Spleen (tissue), 11 donors: ENCODE measurements around the gene CHST8. TPM values are rescaled to one million over a fixed set of nuclear protein-coding genes. Genes with fewer than 3 reads are reported as not detected.

Experiments
- DNase-seq: peaks from one replicate; pipeline ENCODE4 v3.0.0-alpha.2; 2020
- H3K27ac ChIP-seq, 8 donors: fragments of 200-600 bp; sonication (generic) in 7 of 8; 1 replicate in 4 of 8; 2 replicates in 4 of 8; pipeline versions ENCODE4 v1.5.0 to v1.8.0; 2016 to 2021; ENCODE audit warnings: inconsistent platforms in 4 of 8, mild to moderate bottlenecking in 4 of 8, moderate library complexity in 1 of 8
- H3K27me3 ChIP-seq, 7 donors: fragments of 200-600 bp; sonication (generic) in 6 of 7; replicated peaks in 1 of 7; 1 replicate in 4 of 7; 2 replicates in 3 of 7; pipeline versions ENCODE4 v1.5.0 to v1.8.0; 2016 to 2021; ENCODE audit warnings: inconsistent platforms in 3 of 7, mild to moderate bottlenecking in 1 of 7
- H3K36me3 ChIP-seq, 6 donors: fragments of 200-600 bp; sonication (generic) in 5 of 6; 1 replicate in 4 of 6; 2 replicates in 2 of 6; pipeline versions ENCODE4 v1.5.0 to v1.8.0; 2016 to 2021; ENCODE audit warnings: inconsistent platforms in 2 of 6
- H3K4me1 ChIP-seq, 6 donors: fragments of 200-600 bp; sonication (generic) in 5 of 6; 1 replicate in 3 of 6; 2 replicates in 3 of 6; pipeline versions ENCODE4 v1.5.0 to v1.8.0; 2016 to 2021; ENCODE audit warnings: inconsistent platforms in 3 of 6
- H3K4me3 ChIP-seq, 8 donors: fragments of 200-600 bp; sonication (generic) in 7 of 8; 1 replicate in 4 of 8; 2 replicates in 4 of 8; pipeline versions ENCODE4 v1.5.0 to v1.8.0; 2016 to 2021; ENCODE audit warnings: inconsistent platforms in 4 of 8, mild to moderate bottlenecking in 4 of 8, moderate library complexity in 2 of 8
- H3K9me3 ChIP-seq, 8 donors: fragments of 200-600 bp; sonication (generic) in 7 of 8; 1 replicate in 4 of 8; 2 replicates in 4 of 8; pipeline versions ENCODE4 v1.5.0 to v1.8.0; 2016 to 2021; ENCODE audit warnings: inconsistent platforms in 4 of 8
- CTCF ChIP-seq, 11 experiments: fragments of 200-600 bp in 7 of 11; fragments of 450-650 bp in 4 of 11; sonication (generic) in 4 of 11; IDR thresholded peaks in 8 of 11; conservative IDR thresholded peaks in 3 of 11; 1 replicate in 7 of 11; 2 replicates in 4 of 11; pipeline versions ENCODE4 v1.4.0 to v1.8.0; 2016 to 2021; ENCODE audit warnings: antibody characterized with exemption in 11 of 11, inconsistent platforms in 4 of 11, mild to moderate bottlenecking in 1 of 11
- POLR2A ChIP-seq, 3 donors: fragments of 450-650 bp; IDR thresholded peaks; one replicate each; pipeline ENCODE4 v1.5.1; 2017; ENCODE audit warnings: antibody characterized with exemption in 3 of 3, mild to moderate bottlenecking in 1 of 3
- POLR2AphosphoS5 ChIP-seq, 3 donors: sonication (generic); formaldehyde crosslinking; IDR thresholded peaks; one replicate each; pipeline ENCODE4 v1.5.1; 2017; ENCODE audit warnings: antibody characterized with exemption in 3 of 3
- WGBS, 5 donors: extraction: QIAGEN DNeasy Blood & Tissue Kit in 3 of 5; methylation state at CpG; one replicate each; pipeline versions ENCODE4 v1.1.5 to v1.1.7; 2013 to 2018; 5-methylcytosine and 5-hydroxymethylcytosine counted together
- intact Hi-C: fragments of 100-400 bp; cut with DNase I; formaldehyde crosslinking; loops from one replicate; pipeline ENCODE4 v1.15.0; 2023; ENCODE audit warnings: low total_unique reads
- polyA plus RNA-seq, 3 donors: library from polyadenylated mRNA; stranded (reverse); fragments of 200-250 nt; gene quantifications; one replicate each; pipeline ENCODE4 v1.2.1, GENCODE V29; 2013
- total RNA-seq, 7 donors: library from RNA; depleted of rRNA in 3 of 7; stranded (reverse); fragments of >200 nt in 3 of 7; fragmentation: NEBNext Ultra II Directional in 4 of 7; extraction: Animal tissue kit (Norgen Biotek cat#: 25700) in 4 of 7; gene quantifications; one replicate each; pipeline versions ENCODE4 v1.1.0 to v1.2.1, GENCODE V29; 2016 to 2021
- donor health status: healthy with polysubstance abuse.
- donor health status: DM: no; HTN: no; CAD: no; lungs with moderate emphysema.
- donor health status: DM: no; HTN: no; CAD: no.
- donor health status: Bipolar disorder and iron deficiency.
- donor health status: healthy.
- donor health status: DM: no; HTN: no; CAD: no.
- donor health status: DM: yes; HTN: yes; CAD: no.

CHST8 gene
- total and polyA plus RNA-seq, 10 donors: 0.43 to 4.0 (median 1.6) TPM

GRCh38 chr19:33821871-33822270, 200.1 kb downstream of the CHST8 start:
- peaks cover 17 to 48% (median 29%) of the 10 kb centered on the region in 6 donors for H3K4me1 ChIP-seq
- H3K27ac ChIP-seq: peak overlapping the region in 5 of 8 donors; percentile 75 to 89 (median 89)
- TF ChIP-seq POLR2A (IDR thresholded peaks at IDR 0.05): no peak
- no peak for TF ChIP-seq POLR2AphosphoS5 (IDR thresholded peaks at IDR 0.05)
- TF ChIP-seq CTCF (IDR thresholded peaks at IDR 0.05 in 8 of 11, conservative IDR thresholded peaks at IDR 0.05 in 3 of 11): no peak
- no peaks in the 10 kb centered on the region for H3K9me3 ChIP-seq
- intact Hi-C loops: no loop called here
- H3K4me3 ChIP-seq: no peak overlapping the region
- DNase-seq: no peak
- peaks cover 0 to 19% (median 0%) of the 10 kb centered on the region in 7 donors for H3K27me3 ChIP-seq
- no peaks in the 10 kb centered on the region for H3K36me3 ChIP-seq
- WGBS, 5 donors: 38 to 78% (median 54%) methylated on average over 2 of the region's 2 CpGs

Other genes with a start within 250 kb of the CHST8 start
- gene CEBPG, start 248.2 kb upstream of the CHST8 start, total RNA-seq: 10 to 100 TPM; 14.2 to 21.1 (median 16.5) TPM
- 10 to 100 TPM in 1 of 3 donors, 1 to 10 TPM in 2; 9.3 to 15.6 (median 9.9) TPM for gene CEBPG, start 248.2 kb upstream of the CHST8 start, polyA plus RNA-seq
- 10 to 100 TPM; 54.8 to 98.3 (median 70.7) TPM for gene PEPD, start 100.2 kb upstream of the CHST8 start, total RNA-seq
- gene PEPD, start 100.2 kb upstream of the CHST8 start, polyA plus RNA-seq: 10 to 100 TPM; 38.4 to 72.2 (median 62.0) TPM
- 10 to 100 TPM in 6 of 7 donors, 1 to 10 TPM in 1; 9.7 to 31.8 (median 23.9) TPM for gene KCTD15, start 174.9 kb downstream of the CHST8 start, total RNA-seq
- gene KCTD15, start 174.9 kb downstream of the CHST8 start, polyA plus RNA-seq: 10 to 100 TPM in 1 of 3 donors, 1 to 10 TPM in 2; 7.6 to 18.8 (median 8.5) TPM